GM21528 (cell line): ENCODE results near the gene PTGFRN.
A peak's percentile ranks its signal among the peaks of the same experiment; 100 is the strongest.

ENCODE experiments used
- ATAC-seq: cut with Tn5 transposase; IDR thresholded peaks from one replicate; pipeline ENCODE4 v1.9.1; 2021; ENCODE audit warnings: mild to moderate bottlenecking, moderate library complexity; ENCODE audit not compliant: unreplicated experiment, low FRiP score

Gene PTGFRN

DNA sequence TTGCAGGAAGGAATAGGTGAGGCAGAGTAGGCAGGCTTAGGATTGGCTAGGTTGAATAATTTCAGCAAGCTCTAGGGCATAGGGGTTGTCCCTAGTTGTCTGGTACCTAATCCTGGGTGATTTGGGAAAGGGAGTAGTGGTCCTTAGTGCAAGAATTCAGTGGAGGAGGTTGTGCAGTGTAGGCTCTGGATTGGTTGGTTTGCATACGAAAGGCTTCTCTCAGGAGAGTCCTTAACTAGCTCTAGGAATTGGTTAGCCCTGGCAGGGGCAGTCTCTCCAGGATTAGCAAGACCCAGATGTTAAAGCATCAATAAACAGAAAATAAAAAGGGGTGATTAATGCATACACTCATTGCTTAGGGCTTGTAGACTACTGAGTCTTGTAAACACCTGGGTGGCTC lies 82.2 kb downstream of the PTGFRN start:
- ATAC-seq, result no peak

DNA sequence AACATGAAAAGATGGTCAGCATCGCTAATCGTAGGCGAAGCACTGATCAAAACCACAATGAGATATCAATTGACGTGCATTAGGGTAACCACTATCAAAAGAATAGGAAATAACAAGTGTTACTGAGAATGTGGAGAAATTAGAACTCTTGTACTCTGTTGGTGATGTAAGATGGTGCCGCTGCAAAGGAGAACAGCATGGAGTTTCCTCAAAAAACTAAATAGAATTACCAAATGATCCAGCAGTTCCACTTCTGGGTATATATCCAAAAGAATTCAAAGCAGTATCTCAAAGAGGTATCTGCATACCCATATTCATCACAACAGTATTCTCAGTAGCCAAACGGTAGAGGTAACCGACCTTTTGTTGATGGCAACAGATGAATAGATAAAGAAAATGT lies 83.6 kb downstream of the PTGFRN start:
- no peak for ATAC-seq

DNA sequence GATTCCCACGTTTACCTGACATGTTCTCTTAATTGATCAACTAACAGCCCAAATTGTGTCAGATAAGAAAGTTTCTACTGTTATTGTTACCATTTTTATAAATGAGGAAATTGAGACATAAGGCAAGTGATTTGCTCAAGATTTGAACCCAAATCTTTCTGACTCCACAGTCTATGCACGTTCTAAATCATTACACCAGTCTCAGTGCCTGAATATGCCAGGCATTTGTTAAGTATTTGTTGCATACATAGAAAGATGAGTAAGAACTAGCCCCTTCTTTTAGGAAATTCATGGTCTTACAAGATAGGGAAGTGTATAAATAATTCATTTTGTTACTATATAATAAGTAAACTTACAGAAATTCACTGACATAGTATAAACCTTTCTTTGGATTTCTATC lies 84.7 kb downstream of the PTGFRN start:
- no peak for ATAC-seq

DNA sequence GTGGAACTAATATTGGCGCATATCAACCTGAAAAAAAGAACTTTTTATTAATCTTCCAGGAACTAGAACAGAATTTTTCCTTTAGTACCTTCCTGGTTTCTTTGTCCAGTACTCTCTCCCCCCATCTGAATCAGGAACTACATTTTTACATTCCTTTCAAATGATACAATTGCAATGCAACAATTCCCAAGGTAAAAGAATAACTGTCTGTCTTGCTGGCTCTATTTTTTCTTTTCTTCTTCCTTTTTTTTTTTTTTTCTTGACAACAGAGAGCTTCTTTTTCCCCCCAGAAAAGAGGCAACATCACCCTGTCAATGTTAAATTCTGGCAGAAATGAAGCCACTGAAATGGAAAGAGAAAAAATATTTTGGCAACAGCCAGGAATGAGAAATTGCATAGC lies 87.3 kb downstream of the PTGFRN start:
- no peak for ATAC-seq

DNA sequence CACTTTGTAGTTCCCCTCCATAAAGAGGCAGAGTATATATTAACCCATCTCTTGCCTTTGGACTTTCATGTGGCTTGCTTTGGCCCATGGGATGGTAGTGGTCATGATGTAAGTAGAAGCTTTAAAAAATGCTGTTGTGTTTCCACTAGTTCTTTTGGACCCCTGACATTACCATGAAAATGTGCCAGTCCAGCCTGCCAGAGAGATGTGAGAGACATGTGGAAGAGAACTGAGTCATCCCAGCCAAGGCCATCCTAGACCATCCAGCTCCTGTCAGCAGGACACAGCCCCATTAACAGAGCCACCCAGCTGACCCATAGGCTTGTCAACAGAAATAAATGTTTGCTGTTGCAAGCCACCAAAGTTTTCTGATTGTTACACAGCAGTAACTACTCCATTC lies 87.9 kb downstream of the PTGFRN start:
- no peak for ATAC-seq

DNA sequence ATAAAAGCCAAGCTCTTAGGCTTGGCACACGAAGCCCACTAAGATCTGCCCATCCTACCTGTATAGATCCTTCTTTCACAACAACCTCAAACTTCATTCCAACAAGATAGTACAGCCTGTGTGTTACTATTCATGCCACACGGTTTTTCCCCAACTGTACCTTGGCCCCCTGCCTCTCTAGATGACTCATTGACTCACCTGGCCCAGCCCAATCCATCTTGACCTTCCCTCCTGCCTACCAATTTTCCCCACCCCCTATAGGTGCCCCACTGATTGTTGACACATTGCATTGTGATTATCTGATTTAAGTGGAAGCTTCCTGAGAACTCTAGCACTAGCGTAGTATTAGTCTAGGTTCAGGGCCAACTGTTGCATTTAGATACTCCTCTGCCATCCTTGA lies 89.9 kb downstream of the PTGFRN start:
- no peak for ATAC-seq

DNA sequence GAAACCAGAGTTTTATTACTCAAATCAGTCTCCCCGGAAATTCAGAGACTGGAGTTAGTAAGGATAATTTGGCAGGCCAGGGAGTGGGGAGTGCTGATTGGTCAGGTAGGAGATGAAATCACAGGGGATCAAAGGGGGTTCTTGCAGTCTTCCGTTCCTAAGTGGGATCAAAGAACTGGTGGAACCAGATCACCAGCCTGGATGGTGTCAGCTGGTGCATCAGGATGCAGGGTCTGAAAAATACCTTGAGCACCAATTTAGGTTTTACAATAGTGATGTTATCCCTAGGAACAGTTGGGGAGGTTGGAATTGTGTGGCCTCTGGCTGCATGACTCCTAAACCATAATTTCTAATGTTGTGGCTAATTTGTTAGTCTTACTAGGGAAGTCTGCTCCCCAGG lies 90.4 kb downstream of the PTGFRN start:
- no peak for ATAC-seq

DNA sequence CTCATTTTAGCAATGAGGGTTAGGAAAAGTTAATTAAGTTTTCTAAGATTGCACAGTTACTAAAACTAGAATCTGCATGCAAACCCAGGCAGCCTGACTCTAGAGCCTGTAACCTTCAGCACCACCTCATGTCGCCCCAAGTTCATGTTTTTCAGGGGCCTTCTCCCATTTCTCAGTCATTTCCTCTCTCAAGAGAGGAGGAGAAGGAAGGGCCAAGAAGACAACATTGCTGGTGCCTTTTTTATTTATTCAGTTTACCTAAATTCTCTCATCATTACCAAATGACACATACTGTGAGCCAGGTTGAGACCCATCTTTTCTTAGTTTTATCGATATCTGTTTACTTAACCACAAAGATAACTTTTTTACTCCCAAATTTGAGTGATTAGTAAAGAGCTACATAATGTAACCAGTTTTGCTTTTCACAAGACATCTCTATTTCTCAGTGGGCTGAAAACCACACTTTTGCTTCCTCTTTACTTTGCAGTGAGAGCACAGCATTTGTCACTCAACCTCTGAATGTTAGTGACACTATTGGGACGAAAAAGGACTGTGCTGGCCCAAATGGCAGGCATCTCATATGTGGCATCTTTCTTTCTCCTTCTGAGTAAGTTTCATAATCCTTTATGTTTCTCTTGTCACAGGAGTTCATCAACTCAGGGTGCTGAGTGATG lies 91.7 kb downstream of the PTGFRN start, which contains the start of gene CD101:
TSS of gene CD101 (plus strand) at position 507 of the 674 bp plus-strand sequence. CDS start at position 565, 58 bp downstream.
- ATAC-seq, result peak; percentile 94

DNA sequence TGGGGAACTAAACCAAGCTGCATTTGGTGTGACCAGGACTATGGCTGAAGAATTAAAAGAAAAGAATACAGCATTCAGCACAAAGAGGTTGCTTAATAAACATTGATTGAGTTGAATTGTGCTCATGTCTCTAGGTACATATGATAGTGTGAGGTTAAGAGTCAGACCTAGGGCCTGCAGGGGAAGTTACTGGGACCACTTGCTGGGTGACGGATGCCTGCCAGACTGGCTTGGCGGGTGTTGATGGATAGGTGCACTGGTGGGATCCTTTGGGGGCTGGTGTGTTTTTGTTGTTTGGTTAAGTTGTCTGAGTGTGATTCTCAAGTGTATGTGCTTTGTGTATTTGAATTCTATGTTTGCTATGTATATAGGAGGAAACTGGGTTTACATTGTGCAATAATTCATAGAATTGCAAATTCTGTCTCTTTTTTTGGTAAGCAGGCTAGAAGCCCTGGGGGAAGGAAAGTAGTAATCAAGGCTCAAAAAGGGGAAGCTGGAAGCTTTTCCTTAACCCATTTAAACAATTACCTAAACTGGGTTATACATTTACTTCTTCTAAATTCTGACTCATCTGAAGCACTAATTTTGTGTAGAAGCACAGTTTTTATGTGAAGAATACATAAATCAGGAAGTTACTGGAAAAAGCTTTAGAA lies 93.6 kb downstream of the PTGFRN start:
- no peak for ATAC-seq

DNA sequence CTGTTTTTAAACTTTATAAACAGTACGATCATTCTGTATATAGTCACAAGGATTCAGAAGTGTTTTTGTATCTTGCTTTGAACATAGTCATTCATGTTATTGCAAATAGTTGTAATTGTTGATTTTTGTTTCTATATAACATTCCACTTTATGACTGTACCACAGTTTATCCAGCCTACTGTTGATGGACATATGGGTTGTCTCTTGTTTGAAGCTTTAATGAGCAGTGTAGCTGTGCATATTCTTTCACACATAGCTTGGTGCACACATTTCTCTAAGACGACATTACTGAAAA lies 98.0 kb downstream of the PTGFRN start:
- no peak for ATAC-seq

DNA sequence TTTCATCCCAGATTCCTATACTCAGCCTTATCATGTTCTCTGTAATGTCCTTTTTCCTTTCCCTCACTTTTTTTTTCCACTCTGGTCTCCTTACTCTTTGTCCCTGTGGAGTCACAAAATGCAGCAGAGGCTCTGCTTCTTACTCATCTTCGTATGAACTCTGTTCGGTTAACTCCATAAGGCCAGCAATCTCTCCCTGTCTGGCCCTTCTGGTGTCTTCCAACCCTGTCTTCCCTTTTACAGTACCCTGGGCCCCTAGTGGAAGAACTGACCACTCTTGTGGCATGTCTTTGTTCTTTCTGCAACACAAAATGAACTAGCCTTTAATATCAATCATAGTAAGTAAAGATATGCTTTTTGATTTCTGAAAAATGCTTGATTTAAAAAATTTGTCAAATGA lies 98.9 kb downstream of the PTGFRN start:
- ATAC-seq, result no peak

DNA sequence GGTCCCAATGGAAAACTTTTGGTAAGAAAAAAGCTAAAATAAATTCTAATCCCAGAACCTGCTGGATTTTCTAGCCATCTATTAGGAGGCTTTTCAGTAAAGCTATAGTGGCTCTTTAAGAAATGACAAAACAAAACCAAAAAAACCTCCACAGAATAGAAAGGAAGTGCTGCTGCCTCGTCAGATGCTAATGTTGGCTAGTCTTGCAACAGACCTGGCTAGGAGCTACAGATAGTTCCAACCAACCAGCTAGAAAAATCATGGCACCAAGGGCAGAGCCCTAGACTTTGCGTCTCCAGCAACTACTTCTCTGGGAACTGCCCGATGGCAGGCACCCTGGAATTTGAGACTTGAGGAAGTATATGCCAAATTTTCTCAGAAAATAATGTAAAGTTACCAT lies 99.4 kb downstream of the PTGFRN start:
- no peak for ATAC-seq

DNA sequence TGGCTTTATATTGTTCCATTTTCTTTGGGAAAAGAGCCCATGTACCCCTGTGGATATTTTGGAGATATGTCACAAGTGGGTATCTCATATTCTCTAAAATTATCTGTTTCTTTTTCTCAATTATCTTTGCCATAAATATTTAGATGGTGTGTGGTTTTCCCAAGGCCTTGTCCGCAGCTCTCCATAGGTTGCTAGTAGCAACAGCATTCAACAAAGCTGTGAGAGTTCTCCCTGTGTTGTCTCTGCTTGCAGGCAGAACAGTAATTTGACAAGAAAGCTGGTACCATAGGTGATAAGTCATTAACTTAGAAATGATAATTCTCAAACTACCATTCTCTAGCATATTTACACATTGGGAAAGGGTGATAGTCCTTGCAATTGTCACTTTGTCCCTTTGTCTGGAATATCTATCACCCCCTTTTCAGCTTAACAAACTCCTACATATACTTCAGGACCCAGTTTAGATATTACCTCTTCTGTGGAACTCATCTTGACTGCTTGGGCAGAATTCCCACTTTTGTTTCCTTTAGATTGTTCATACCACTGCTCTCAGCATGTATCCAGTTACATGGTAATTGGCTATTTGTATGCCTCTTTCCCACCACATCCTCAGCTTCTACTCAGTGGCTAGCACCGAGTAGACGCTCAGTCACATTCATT lies 100.7 kb downstream of the PTGFRN start:
- ATAC-seq, result no peak

DNA sequence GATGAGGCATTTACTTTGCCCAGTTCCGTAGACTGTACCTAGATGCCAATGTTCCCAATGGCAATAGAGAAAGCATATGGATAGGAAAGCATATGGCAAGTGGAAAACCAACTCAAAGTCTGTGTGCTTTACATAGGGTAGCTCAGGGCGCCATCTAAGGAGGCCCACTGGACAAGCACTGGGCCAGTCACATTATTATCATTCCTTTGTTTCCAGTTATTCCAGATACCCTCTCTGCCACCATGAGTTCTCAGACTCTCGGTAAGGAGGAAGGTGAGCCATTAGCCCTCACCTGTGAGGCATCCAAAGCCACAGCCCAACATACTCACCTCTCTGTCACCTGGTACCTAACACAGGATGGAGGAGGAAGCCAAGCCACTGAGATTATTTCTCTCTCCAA lies 101.6 kb downstream of the PTGFRN start:
- no peak for ATAC-seq

DNA sequence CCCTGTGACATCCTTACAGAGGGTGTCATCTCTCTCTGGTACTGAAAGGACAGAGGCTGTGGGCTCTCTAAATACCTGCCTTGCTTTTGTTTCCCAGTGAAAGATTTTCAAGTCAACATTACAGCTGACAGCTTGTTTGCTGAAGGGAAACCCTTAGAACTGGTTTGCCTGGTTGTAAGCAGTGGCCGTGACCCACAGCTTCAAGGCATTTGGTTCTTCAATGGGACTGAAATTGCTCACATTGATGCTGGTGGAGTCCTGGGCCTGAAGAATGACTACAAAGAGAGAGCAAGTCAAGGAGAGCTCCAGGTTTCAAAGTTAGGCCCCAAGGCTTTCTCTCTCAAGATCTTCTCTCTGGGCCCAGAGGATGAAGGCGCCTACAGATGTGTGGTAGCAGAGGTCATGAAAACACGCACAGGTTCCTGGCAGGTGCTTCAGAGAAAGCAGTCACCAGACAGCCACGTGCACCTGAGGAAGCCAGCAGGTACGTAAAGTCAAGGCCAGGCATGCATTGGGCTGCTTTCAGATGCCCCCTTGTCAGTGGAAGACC lies 103.7 kb downstream of the PTGFRN start:
- ATAC-seq, result no peak

DNA sequence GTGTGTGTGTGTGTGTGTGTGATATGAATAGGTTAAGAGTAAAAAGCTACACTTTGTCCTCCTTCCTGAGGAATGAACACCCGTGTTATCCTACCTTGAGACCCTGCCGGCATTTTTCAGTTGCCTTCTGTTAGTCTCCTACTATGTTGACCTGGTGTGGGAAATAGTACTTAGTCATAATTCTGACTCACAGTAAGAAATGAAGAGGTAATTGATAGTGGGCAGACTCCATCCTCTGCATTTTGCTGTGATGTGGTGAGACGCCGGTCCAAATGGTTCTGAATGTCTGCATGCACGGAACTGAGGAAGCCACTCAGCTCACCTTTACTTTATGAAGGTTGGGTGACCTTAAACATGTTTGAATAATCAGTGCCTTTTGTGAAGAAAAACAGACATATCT lies 104.5 kb downstream of the PTGFRN start:
- no peak for ATAC-seq

DNA sequence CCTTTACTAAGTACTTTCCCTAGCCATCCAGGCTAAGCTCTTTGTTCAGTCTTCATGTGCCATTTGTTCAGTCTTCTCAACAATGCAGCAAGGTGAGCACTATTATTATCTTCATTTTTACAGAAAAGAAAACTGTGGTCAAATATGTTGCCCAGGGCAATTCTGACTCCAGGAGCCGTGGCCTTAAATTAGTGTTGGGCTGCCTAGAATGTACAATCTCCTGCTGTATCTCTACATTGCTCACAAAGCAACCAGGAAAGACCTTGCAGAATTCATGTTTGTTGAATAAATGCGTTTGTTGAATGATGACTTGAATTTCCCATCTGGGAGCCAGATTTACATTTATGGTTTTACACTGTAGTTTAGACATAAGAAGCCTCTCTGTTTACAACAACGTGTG lies 106.0 kb downstream of the PTGFRN start:
- no peak for ATAC-seq

DNA sequence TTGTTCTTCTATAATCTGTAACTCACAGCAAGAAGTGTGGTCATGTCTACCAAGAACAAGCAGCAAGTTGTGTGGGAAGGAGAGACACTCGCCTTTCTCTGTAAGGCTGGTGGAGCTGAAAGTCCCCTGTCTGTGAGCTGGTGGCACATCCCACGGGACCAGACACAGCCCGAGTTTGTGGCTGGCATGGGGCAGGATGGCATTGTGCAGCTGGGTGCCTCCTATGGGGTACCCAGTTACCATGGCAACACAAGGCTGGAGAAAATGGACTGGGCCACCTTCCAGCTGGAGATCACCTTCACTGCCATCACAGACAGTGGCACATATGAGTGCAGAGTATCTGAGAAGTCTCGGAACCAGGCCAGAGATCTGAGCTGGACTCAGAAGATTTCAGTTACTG lies 107.3 kb downstream of the PTGFRN start:
- no peak for ATAC-seq

DNA sequence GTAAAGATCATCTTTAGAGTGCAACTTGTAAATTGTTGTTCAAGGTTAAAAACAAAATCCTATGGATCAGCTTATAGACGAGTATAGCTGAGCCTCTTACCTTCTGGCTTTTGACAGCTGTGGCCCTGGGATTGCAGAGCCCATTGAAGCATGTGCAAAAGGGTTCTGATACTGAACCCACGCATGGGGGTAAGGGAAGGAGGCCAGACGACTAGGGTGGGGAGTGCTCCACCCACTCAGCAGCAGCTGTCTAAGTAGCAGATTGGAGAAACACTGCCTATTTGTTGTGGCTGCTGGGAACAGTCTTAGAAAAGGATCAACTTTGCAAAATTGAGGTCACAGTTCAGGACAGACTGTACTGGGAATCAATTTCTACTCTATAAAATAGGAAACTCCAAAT lies 107.9 kb downstream of the PTGFRN start:
- ATAC-seq, result peak; percentile 58

DNA sequence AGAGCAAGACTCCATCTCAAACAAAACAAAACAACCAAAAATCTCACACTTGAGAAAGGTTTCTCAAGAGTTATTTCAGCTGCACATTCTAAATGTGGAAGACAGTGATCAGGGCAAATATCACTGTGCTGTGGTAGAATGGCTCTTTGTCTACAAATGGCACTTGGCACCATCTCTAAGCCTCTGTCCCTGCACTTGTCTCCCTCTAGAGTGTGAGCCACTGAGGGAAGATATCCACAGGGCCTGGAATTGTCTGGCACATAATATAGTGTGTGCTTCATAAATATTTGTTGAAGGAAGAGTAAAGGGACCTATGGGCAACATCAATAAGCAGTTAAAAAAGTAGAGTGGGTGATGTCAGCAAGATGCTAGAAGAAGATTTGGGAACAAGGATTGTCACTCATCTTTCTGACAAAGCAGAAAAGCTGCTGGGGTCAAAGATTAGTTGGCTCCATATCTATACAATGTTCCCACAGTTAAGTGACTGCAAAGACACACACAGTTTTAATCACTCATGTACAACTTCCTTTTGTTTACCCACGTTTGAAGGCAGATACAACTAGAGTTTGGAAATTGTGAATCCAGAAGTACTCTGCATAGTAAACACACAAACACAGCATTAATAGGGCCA lies 110.9 kb downstream of the PTGFRN start:
- ATAC-seq, result no peak

DNA sequence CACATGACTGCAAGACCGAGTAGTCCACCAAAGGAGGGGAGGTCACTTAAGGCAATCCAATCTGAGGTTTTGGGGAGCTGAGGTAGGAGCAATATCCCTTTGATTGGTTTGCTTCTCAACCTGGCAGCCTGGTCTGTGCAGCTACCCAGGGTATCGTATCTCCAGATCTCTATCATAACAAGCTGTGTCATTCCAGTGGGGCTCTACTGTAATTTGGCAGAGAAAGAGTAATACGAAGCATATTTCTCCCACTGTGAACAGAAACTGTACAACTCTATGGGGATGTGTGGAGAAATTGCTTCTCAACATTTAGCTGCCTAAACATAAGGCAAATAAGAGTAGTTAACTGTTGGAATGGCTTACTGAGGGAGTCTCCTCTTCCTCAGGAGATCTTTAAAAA lies 112.4 kb downstream of the PTGFRN start:
- ATAC-seq, result no peak
